Naive thymus-derived CD8-positive, alpha-beta T cell (primary cell): ENCODE data around the gene NELFCD. TPM values are rescaled to one million over a fixed set of nuclear protein-coding genes. Genes with fewer than 3 reads are reported as not detected.
A peak's percentile ranks its signal among the peaks of the same experiment; 100 is the strongest.

ENCODE experiments used
- ATAC-seq, 2 donors: fragments of 150-1000 bp; cut with Tn5 transposase in 1 of 2; sonication (Bioruptor Pico), chemical (Tn5 transposase) in 1 of 2; 1 replicate in 1 of 2; 2 replicates in 1 of 2; pipeline ENCODE4 v1.10.0; 2021; ENCODE audit warnings: mild to moderate bottlenecking in 2 of 2, moderate library complexity in 2 of 2
- POLR2A ChIA-PET: fragments of 350-600 bp; sonication (Branson Sonifier 250); formaldehyde crosslinking; loops from one replicate; lab custom pipeline; 2021; ENCODE audit warnings: antibody characterized with exemption; lab: Charles Lee
- DNase-seq, 10 donors: peaks; one replicate each; pipeline versions ENCODE4 v3.0.0 to v3.0.0-alpha.2; 2020 to 2022
- H3K27ac Mint-ChIP-seq, 10 donors: one replicate each; pipeline ENCODE4 v1.8.0; 2020 to 2022; ENCODE audit warnings: mild to moderate bottlenecking in 10 of 10, mixed read lengths in 10 of 10, moderate library complexity in 4 of 10, inconsistent platforms in 1 of 10
- H3K27me3 Mint-ChIP-seq, 5 donors: one replicate each; pipeline ENCODE4 v1.8.0; 2021 to 2022; ENCODE audit warnings: mixed read lengths in 5 of 5
- H3K36me3 Mint-ChIP-seq, 3 donors: one replicate each; pipeline ENCODE4 v1.8.0; 2020 to 2022; ENCODE audit warnings: mixed read lengths in 3 of 3, mild to moderate bottlenecking in 2 of 3, inconsistent platforms in 1 of 3
- H3K4me1 Mint-ChIP-seq, 4 donors: one replicate each; pipeline ENCODE4 v1.8.0; 2021 to 2022; ENCODE audit warnings: mixed read lengths in 4 of 4
- H3K4me3 Mint-ChIP-seq, 10 donors: one replicate each; pipeline ENCODE4 v1.8.0; 2020 to 2022; ENCODE audit warnings: mild to moderate bottlenecking in 10 of 10, mixed read lengths in 10 of 10, moderate library complexity in 6 of 10, inconsistent platforms in 1 of 10
- H3K9me3 Mint-ChIP-seq, 9 donors: one replicate each; pipeline ENCODE4 v1.8.0; 2020 to 2022; ENCODE audit warnings: mixed read lengths in 9 of 9, mild to moderate bottlenecking in 3 of 9, inconsistent platforms in 1 of 9, moderate library complexity in 1 of 9
- polyA plus RNA-seq, 3 donors: library from polyadenylated mRNA; unstranded; fragments of 300-500 nt; fragmentation: Illumina TruSeq; gene quantifications; one replicate each; pipeline ENCODE4 v1.2.3, GENCODE V29; 2021
- total RNA-seq, 8 experiments: library from RNA in 2 of 8; stranded (reverse) in 2 of 8; gene quantifications; one replicate each; pipeline ENCODE4 v1.2.3 and lab custom pipeline; 2021 to 2026

Gene NELFCD
- total and polyA plus RNA-seq, 5 experiments from 2014 or later, result 63.6 to 101 (median 76.5) TPM

GRCh38 chr20:59025086-59025485 lies 44.0 kb downstream of the NELFCD start:
- no peak for ATAC-seq
- Mint-ChIP-seq H3K27me3 (no peaks in the 10 kb centered on the region), H3K9me3 (no peaks in the 10 kb centered on the region), H3K4me3 (no peak overlapping the region), H3K4me1 (peaks cover 32 to 52% (median 50%) of the 10 kb centered on the region in 4 donors), H3K36me3 (peaks cover 0 to 89% (median 22%) of the 10 kb centered on the region in 3 donors), H3K27ac (peak overlapping the region in 2 of 10 donors; percentile 8 to 19)
- DNase-seq, result no peak
- POLR2A ChIA-PET, result interaction anchor here (0.9 kb wide), 1 partner anchor 42 kb away, joined by 3 read pairs; no protein-coding TSS in a partner anchor

DNA sequence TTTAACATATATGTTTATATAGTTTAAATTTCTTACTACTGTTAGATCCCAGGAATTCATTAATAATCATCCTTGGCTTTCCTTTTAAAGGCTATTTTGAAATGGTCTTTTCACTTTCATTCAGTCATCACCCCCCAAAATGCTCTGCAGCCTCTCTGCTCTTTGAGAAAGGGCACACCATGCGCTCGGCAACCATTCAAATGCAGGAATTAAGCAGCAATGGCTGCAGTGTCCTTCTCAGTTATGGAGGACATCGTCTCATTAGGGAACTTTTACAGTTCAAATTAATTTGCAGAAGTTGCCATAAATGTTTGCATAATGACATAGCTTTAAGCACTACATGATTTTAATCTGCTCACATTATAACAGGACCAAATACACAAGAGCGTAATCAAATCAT lies 44.5 kb downstream of the NELFCD start:
- no peak for ATAC-seq
- POLR2A ChIA-PET, result no interaction called here
- peak overlapping the region in 2 of 10 donors; percentile 19 to 52 for H3K27ac Mint-ChIP-seq
- peaks cover 0 to 93% (median 24%) of the 10 kb centered on the region in 3 donors for H3K36me3 Mint-ChIP-seq
- H3K4me1 Mint-ChIP-seq, result peaks cover 34 to 56% (median 54%) of the 10 kb centered on the region in 4 donors
- no peak overlapping the region for H3K4me3 Mint-ChIP-seq
- H3K9me3 Mint-ChIP-seq, result no peaks in the 10 kb centered on the region
- DNase-seq, result no peak
- H3K27me3 Mint-ChIP-seq, result no peaks in the 10 kb centered on the region

DNA sequence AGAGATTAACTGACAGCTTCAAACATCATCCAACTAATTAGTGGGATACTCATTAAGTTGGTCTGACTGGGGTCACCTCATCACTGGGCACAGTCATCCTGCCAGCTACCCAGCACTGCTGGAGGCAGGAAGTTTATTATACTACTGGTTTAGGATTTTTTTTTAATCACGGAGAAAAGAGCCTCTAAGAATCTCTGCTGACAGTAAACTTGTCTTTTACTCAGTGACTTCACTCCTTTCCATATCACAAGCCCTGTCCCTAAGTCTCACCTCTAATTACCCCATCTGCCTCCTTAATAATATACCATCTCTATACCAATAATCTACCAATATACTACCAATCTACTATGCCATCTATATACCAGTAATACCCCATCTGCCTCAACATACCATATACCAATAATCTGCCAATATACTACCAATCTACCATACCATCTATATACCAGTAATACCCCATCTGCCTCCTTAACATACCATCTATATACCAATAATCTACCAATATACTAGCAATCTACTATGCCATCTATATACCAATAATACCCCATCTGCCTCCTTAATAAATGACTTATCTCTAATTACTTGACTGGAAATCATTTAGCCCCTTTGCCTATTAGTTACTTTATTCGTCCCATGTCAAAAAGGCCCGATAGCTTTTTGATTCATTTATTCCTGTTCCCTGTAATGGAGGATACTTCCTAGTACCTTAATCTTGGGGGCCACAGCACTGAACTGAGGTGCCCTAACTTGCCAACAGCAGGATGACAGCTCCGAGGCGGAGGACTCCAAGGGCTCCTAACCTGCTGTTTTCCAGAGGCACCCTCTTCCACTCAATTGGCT lies 46.1 kb downstream of the NELFCD start:
- no peaks in the 10 kb centered on the region for H3K27me3 Mint-ChIP-seq
- POLR2A ChIA-PET, result no interaction called here
- no peak for DNase-seq

DNA sequence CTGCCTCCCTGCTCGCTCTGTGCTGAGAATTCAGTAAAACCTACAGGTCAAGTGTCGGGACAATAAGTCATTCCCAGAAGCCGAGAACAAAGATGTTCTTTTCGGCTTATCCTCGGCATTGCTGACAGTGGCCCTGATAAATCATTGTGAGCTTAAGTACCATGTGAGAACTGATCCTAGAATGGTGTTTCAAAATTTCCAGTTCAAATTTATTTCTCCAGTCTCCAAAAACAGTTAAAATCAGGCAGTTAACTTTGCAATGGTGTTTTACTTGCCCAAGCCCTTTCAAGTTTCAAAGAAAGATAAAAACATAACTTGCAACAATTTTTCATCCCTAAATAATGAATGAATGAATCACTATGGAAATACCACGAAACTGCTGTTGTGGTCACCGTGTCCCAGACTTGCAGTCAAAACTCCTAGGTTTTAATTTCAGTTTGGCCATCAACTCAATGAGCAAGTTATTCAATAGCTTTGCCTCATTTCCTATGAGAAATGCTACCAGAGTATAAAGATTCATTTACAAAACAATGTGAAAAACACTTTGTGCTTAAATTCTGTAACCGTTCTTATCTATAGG lies 46.8 kb downstream of the NELFCD start:
- Mint-ChIP-seq H3K27me3 (no peaks in the 10 kb centered on the region), H3K9me3 (no peaks in the 10 kb centered on the region), H3K27ac (peak overlapping the region in 2 of 10 donors; percentile 1 to 18), H3K4me3 (peak overlapping the region in 5 of 10 donors; percentile 0 to 36 (median 14)), H3K4me1 (peaks cover 33 to 70% (median 67%) of the 10 kb centered on the region in 4 donors), H3K36me3 (peaks cover 0 to 78% (median 20%) of the 10 kb centered on the region in 3 donors)
- no peak for ATAC-seq
- POLR2A ChIA-PET, result no interaction called here
- DNase-seq, result no peak

More for the DNA sequence above, 46.1 kb downstream of the NELFCD start:
- H3K36me3 Mint-ChIP-seq, result peaks cover 0 to 83% (median 24%) of the 10 kb centered on the region in 3 donors
- peaks cover 36 to 67% (median 65%) of the 10 kb centered on the region in 4 donors for H3K4me1 Mint-ChIP-seq
- peak overlapping the region in 8 of 10 donors; percentile 0 to 49 (median 30) for H3K4me3 Mint-ChIP-seq
- H3K27ac Mint-ChIP-seq, result peak overlapping the region; percentile 1 to 70 (median 44)
- no peaks in the 10 kb centered on the region for H3K9me3 Mint-ChIP-seq
- ATAC-seq, result no peak

DNA sequence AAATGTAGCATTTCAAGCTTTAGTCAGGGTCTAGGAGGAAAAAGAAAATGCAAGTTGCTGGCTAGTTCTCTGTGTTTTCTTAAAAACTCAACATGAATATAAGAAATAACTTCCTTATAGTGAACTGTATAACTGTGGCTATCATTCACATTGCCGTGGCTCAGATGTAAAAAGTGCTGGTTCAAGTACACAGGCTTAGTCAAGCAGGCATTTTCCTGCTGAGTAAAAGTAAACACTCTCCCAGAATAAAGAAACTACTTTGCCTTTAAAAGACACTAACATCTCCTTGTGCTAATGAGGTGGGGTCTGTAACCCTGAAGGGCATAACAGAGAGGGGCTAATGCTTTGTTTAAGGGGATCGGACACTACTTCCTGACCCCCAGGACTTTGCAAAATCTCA lies 47.8 kb downstream of the NELFCD start:
- POLR2A ChIA-PET, result interaction anchor here (0.7 to 1.0 kb wide), 2 partner anchors 137 to 153 kb away, joined by 3 read pairs; no protein-coding TSS in a partner anchor
- H3K36me3 Mint-ChIP-seq, result peaks cover 0 to 71% (median 20%) of the 10 kb centered on the region in 3 donors
- ATAC-seq, result no peak

DNA sequence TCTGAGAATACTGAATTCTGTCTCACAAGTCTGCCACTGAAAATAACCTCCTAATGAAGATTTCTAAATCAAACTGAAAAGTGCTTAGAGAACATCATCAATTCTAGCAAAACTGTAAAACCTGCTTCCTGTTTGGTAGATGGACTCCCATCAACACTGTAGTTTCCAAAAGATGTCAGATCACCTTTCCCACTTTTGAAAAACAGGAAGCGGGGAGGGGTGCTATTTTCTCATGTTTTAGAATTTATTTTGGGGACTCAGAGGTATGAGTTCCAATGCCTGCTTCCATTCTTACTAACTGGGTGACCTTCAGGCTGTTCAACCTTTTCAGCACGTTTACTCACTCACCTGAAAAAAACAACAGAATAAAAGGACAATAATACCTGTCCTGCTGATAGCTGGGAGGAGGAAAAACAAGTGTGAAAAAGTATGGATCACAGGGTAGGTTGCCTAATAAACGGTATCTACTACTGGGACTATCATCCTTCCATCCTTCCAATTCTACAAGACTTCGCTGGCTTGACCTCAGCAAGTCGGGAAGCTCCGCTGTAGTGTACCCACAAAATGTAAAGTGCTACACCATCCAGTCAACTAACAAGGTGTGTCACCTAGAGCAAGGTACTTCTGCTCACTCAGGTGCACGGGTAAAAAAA lies 50.0 kb downstream of the NELFCD start:
- Mint-ChIP-seq H3K27me3 (no peaks in the 10 kb centered on the region), H3K4me1 (peaks cover 30 to 60% (median 57%) of the 10 kb centered on the region in 4 donors), H3K9me3 (no peaks in the 10 kb centered on the region), H3K36me3 (peaks cover 7 to 71% (median 28%) of the 10 kb centered on the region in 3 donors), H3K4me3 (peak overlapping the region; percentile 87 to 97 (median 94)), H3K27ac (peak overlapping the region in 9 of 10 donors; percentile 61 to 97 (median 96))
- POLR2A ChIA-PET, result interaction anchor here (0.5 to 4.1 kb wide), 15 partner anchors 11 to 370 kb away, joined by 3 to 72 read pairs (median 9); partner anchors contain the start of genes NELFCD, PRELID3B and TUBB1
- DNase-seq (no peak), ATAC-seq (no peak)

More for the DNA sequence above, 47.8 kb downstream of the NELFCD start:
- no peak for DNase-seq
- peaks cover 33 to 72% (median 68%) of the 10 kb centered on the region in 4 donors for H3K4me1 Mint-ChIP-seq
- no peaks in the 10 kb centered on the region for H3K9me3 Mint-ChIP-seq
- peak overlapping the region in 7 of 10 donors; percentile 33 to 73 (median 56) for H3K27ac Mint-ChIP-seq
- no peaks in the 10 kb centered on the region for H3K27me3 Mint-ChIP-seq
- peak overlapping the region; percentile 33 to 94 (median 64) for H3K4me3 Mint-ChIP-seq

- Mint-ChIP-seq H3K4me1 (peaks cover 28 to 54% (median 53%) of the 10 kb centered on the region in 4 donors), H3K9me3 (no peaks in the 10 kb centered on the region), H3K27ac (peak overlapping the region; percentile 88 to 97 (median 95)), H3K4me3 (peak overlapping the region; percentile 87 to 97 (median 94)), H3K27me3 (no peaks in the 10 kb centered on the region), H3K36me3 (peaks cover 8 to 71% (median 26%) of the 10 kb centered on the region in 3 donors)
- peak in 2 of 10 donors; percentile 13 to 17 for DNase-seq
- POLR2A ChIA-PET, result interaction anchor here (0.7 to 4.1 kb wide), 28 partner anchors 10 to 1634 kb away, joined by 3 to 72 read pairs (median 5); partner anchors contain the start of genes NELFCD, PRELID3B, STX16 and TUBB1
- ATAC-seq, result no peak
These were observed 50.5 kb downstream of the NELFCD start for GRCh38 chr20:59031564-59032022.

- Mint-ChIP-seq H3K27ac (peak within 1 kb of the TSS; percentile 88 to 97 (median 96)), H3K36me3 (peaks cover 8 to 71% (median 26%) of the 10 kb centered on the region in 3 donors), H3K9me3 (no peaks in the 10 kb centered on the region), H3K4me1 (peaks cover 27 to 53% (median 50%) of the 10 kb centered on the region in 4 donors), H3K27me3 (no peaks in the 10 kb centered on the region), H3K4me3 (peak within 1 kb of the TSS; percentile 87 to 97 (median 94))
- POLR2A ChIA-PET, result interaction anchor here (0.5 to 4.1 kb wide), 38 partner anchors 10 to 1634 kb away, joined by 3 to 72 read pairs (median 4); partner anchors contain the start of genes NELFCD, PRELID3B, STX16 and TUBB1
- peak; percentile 95 to 96 for ATAC-seq
- peak; percentile 94 to 99 (median 97) for DNase-seq
These were observed 51.1 kb downstream of the NELFCD start, which contains the start of gene ATP5F1E for GRCh38 chr20:59032023-59032712. Gene ATP5F1E (minus strand): TSS chr20:59032335. CDS start chr20:59032251, 84 bp downstream.

GRCh38 chr20:59032713-59033059 lies 51.6 kb downstream of the NELFCD start:
- peaks cover 23 to 50% (median 46%) of the 10 kb centered on the region in 4 donors for H3K4me1 Mint-ChIP-seq
- H3K27ac Mint-ChIP-seq, result peak overlapping the region; percentile 88 to 96 (median 94)
- peaks cover 8 to 71% (median 27%) of the 10 kb centered on the region in 3 donors for H3K36me3 Mint-ChIP-seq
- H3K4me3 Mint-ChIP-seq, result peak overlapping the region; percentile 81 to 97 (median 88)
- H3K27me3 Mint-ChIP-seq, result no peaks in the 10 kb centered on the region
- no peak for DNase-seq
- ATAC-seq, result peak; percentile 35 to 51
- POLR2A ChIA-PET, result interaction anchor here (0.5 to 4.1 kb wide), 29 partner anchors 9 to 1635 kb away, joined by 3 to 72 read pairs (median 5); partner anchors contain the start of genes NELFCD, PRELID3B, STX16 and VAPB
- H3K9me3 Mint-ChIP-seq, result no peaks in the 10 kb centered on the region

DNA sequence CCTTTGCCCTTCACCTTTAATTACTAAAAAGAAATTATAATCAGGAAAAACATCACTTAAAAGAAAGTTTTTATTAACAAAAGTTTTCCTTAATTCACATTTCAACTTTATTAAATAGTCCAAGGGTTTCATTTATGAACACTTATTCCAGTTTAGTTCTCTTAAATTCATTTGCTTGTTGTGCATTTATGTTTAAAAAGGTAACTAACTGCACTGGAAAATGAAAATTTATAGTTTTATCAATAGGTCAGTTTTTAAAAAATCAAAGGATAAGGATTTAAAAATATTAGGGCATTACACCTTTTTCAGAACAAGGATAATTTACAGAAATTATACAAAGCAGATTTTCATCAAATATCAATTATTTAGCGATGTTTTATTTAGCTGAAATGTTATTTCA lies 52.0 kb downstream of the NELFCD start:
- POLR2A ChIA-PET, result interaction anchor here (1.0 to 4.1 kb wide), 14 partner anchors 9 to 1405 kb away, joined by 3 to 72 read pairs (median 8); partner anchors contain the start of genes NELFCD and PRELID3B
- H3K36me3 Mint-ChIP-seq, result peaks cover 8 to 71% (median 30%) of the 10 kb centered on the region in 3 donors
- H3K4me1 Mint-ChIP-seq, result peaks cover 23 to 48% (median 42%) of the 10 kb centered on the region in 4 donors
- H3K27ac Mint-ChIP-seq, result peak overlapping the region; percentile 88 to 96 (median 94)
- ATAC-seq, result no peak
- H3K9me3 Mint-ChIP-seq, result no peaks in the 10 kb centered on the region
- H3K27me3 Mint-ChIP-seq, result no peaks in the 10 kb centered on the region
- peak overlapping the region; percentile 81 to 97 (median 88) for H3K4me3 Mint-ChIP-seq
- DNase-seq, result no peak
